Right forelimb (tissue), 1 donor: Measurements from ENCODE around the gene DAAM2.

Source experiments
- DNase-seq: peaks from one replicate; pipeline ENCODE4 v3.0.0-alpha.2; 2018

DAAM2 gene

GRCh38 chr6:39891976-39892375 lies 99.8 kb downstream of the DAAM2 start:
- DNase-seq: no peak

DNA sequence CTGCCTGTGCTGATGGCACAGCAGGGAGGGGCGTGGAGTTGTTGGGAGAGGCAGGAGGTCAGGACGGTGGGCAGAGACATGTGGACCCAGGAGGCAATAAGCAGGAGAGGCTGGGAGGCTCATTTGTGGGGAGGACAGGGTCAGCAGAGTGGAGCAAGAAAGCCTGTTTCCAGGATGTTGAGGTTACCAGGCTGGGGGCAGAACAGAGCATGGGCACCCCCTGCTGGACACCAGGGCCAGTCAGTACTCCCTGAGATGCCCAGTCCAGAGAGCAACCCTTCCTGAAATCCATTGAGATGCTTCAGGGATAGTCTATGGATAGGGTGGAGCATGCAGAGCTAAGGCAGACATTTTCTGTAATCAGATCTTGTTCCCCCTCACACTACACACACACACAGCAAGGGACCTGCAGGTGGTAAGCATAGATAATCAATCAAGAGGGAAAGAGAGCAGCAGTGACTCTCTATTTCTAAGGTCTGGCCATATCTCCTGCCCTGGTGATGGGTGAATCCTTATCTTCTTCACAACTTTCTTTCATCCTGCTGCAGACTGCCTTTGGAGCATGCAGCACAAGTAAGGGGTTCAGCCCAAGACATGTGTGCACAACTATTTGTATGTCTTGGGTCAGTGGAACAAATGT lies 100.4 kb downstream of the DAAM2 start:
- DNase-seq: peak; percentile 79

GRCh38 chr6:39893286-39893685 lies 101.1 kb downstream of the DAAM2 start:
- no peak for DNase-seq

GRCh38 chr6:39896701-39897100 lies 104.5 kb downstream of the DAAM2 start:
- no peak for DNase-seq

- DNase-seq: no peak
Observed at GRCh38 chr6:39897698-39898097, 105.5 kb downstream of the DAAM2 start.

DNA sequence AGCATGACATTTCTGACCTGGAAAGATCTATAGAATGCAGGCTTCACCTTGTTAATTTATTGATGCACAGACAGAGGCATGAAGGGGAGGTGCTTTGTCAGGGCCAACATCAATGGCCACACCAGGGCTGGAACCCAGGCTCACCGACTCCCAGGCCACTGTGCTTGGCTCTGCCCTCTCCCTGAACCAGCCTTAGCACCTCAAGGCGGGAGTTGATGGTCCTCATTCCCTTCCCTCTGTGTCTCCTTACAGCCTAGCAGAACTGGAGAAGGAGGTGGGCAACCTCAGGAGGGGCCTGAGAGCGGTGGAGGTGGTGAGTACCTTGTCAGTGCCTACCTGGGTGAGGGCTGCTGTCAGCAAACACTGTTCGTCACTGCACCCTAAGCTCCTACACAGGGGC lies 106.4 kb downstream of the DAAM2 start:
- no peak for DNase-seq

DNA sequence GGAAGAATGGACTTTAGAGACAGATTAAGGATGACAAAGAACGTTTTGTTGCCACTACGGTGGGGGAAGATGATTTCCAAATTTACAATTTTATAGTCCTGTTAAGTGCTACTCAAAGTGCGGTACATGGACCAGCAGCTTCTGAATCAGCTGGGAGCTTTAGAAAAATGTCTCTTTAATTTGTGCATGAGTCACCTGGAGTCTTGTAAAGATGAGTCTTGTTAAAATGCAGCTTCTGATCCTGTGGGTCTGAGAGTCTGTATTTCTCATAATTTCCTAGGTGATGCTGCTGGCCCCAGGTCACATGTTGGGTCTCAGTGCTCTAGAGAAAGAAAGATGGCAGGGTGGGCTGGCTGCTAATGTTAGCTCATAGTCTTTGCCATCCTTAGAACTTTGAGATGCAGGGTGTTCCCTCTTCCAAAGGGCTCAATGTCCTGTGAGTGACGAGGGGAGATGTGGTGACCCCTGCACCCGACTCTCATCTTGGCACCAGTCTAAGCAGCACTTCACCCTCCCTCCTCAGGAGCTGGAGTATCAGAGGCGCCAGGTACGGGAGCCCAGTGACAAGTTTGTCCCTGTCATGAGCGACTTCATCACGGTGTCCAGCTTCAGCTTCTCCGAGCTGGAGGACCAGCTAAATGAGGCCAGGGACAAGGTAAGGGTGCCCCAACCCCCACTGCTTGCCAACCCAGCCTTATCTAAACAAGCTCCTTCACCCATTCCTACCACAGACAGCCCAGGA lies 107.5 kb downstream of the DAAM2 start:
- DNase-seq: no peak

GRCh38 chr6:39901116-39901655 lies 109.0 kb downstream of the DAAM2 start:
- no peak for DNase-seq

GRCh38 chr6:39901670-39902069 lies 109.5 kb downstream of the DAAM2 start:
- no peak for DNase-seq

GRCh38 chr6:39902136-39902535 lies 110.0 kb downstream of the DAAM2 start:
- DNase-seq: no peak

- no peak for DNase-seq
Observed at GRCh38 chr6:39902786-39903465, 110.8 kb downstream of the DAAM2 start.

- DNase-seq: no peak
Observed at GRCh38 chr6:39903656-39904055, 111.5 kb downstream of the DAAM2 start.

- DNase-seq: no peak
Observed at GRCh38 chr6:39904946-39905639, 112.9 kb downstream of the DAAM2 start.

GRCh38 chr6:39905640-39905975 lies 113.4 kb downstream of the DAAM2 start:
- DNase-seq: no peak

GRCh38 chr6:39906318-39906761 lies 114.2 kb downstream of the DAAM2 start:
- no peak for DNase-seq

GRCh38 chr6:39907871-39908575 lies 115.8 kb downstream of the DAAM2 start:
- no peak for DNase-seq

DNA sequence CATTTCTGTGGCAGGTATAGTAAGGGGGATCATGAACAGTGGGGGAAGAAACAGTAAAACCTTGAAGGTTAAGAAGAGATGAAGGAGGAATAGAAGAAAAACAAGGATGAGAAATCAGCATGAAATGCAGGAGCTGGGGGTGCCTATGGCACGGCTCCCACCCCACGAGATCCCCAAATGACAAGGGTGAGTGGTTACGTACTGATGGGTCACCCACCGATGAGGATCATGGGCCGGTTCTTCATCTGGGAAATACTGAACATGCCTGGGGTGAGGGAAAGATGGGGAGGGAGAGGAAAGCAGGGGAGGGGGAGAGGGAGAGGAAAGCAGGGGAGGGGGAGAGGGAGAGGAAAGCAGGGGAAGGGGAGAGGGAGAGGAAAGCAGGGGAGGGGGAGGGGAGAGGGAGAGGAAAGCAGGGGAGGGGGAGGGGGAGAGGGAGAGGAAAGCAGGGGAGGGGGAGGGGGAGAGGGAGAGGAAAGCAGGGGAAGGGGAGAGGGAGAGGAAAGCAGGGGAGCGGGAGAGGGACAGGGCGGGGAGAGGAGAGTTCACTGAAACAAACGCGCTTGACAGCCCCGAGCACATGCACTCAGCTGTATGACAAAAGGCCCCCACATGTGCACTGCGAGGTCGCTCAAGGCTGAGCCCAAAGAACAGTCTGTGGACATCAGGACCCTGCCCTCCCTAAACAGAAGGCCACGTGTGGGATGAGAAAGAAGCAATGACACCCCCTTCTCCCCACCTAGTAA lies 116.8 kb downstream of the DAAM2 start:
- DNase-seq: no peak

DNA sequence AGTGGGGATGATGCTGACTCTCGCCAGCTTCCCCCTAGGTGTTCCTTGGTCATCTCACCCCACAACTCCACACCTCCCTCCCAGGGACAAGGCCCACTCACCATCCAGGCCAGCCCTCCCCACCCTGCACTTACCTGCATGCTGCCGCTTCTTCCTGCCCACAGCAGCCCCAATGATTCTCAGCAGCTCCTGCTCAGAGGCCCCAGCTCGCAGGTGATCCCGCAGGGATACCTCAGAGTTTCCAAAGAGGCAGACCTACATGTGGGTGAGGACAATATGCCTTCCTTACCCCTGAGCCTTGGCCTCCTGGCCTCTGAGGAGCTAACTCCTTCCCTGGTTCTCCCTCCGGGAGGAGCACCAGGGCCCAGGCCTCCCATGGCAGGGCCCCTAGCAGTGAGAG lies 117.5 kb downstream of the DAAM2 start:
- no peak for DNase-seq

- DNase-seq: no peak
Observed at GRCh38 chr6:39910164-39910563, 118.0 kb downstream of the DAAM2 start.

DNA sequence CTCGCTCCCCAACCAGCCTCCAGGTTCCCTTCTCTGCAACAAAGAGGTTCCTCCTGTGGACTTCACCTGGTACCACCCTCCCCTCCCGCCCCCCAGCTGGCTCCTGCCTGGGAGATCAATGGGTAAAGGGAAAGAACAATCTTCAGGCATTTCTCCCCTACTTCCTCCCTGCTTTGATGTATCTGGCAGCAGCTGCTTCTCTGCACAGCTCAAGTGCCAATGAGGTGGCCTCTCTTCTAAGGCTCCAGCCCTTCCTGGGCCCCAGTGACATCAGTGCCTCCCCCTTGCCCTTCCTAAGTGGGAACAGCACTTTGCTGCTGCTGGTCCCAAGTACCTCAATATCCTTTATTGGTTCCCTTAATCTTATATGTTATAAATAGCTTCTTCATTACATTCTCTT lies 118.6 kb downstream of the DAAM2 start:
- DNase-seq: no peak

- no peak for DNase-seq
Observed at GRCh38 chr6:39911513-39912125, 119.4 kb downstream of the DAAM2 start.
